ENCODE measurements around the gene WBP1.

- TF ChIP-seq POLR2A (IDR thresholded peaks at IDR 0.05): no peak
- no peak for TF ChIP-seq CTCF (IDR thresholded peaks at IDR 0.05 in 4 of 5, conservative IDR thresholded peaks at IDR 0.05 in 1 of 5)
Measured at GRCh38 chr2:74496997-74497776, 38.9 kb downstream of the WBP1 start.

Measured in gastrocnemius medialis (tissue), 4 donors.